ENCODE data around the gene AP2A2.

The AP2A2 gene

GRCh38 chr11:996681-997080 lies 71.0 kb downstream of the AP2A2 start:
- in situ Hi-C loops (cut with HindIII; ENCODE audit: low sequenced_read_pairs), result no loop called here
- H3K4me3 ChIP-seq (ENCODE audit: low read depth, low read length), result no peak overlapping the region
- no peak for TF ChIP-seq CTCF (IDR thresholded peaks at IDR 0.05; ENCODE audit: low read depth, low read length)
- DNase-seq (ENCODE audit: low read depth, low spot score), result no peak

GRCh38 chr11:997907-998306 lies 72.2 kb downstream of the AP2A2 start:
- in situ Hi-C loops (cut with HindIII; ENCODE audit: low sequenced_read_pairs), result no loop called here
- no peak for TF ChIP-seq CTCF (IDR thresholded peaks at IDR 0.05; ENCODE audit: low read depth, low read length)
- H3K4me3 ChIP-seq (ENCODE audit: low read depth, low read length), result no peak overlapping the region
- no peak for DNase-seq (ENCODE audit: low read depth, low spot score)

GRCh38 chr11:999009-999408 lies 73.3 kb downstream of the AP2A2 start:
- H3K4me3 ChIP-seq (ENCODE audit: low read depth, low read length), result no peak overlapping the region
- in situ Hi-C loops (cut with HindIII; ENCODE audit: low sequenced_read_pairs), result no loop called here
- no peak for DNase-seq (ENCODE audit: low read depth, low spot score)
- no peak for TF ChIP-seq CTCF (IDR thresholded peaks at IDR 0.05; ENCODE audit: low read depth, low read length)

- DNase-seq (ENCODE audit: low read depth, low spot score), result no peak
- in situ Hi-C loops (cut with HindIII; ENCODE audit: low sequenced_read_pairs), result no loop called here
- TF ChIP-seq CTCF (IDR thresholded peaks at IDR 0.05; ENCODE audit: low read depth, low read length), result no peak
- H3K4me3 ChIP-seq (ENCODE audit: low read depth, low read length), result no peak overlapping the region
Observed at GRCh38 chr11:1000357-1001278, 74.9 kb downstream of the AP2A2 start.

GRCh38 chr11:1001617-1002405 lies 76.1 kb downstream of the AP2A2 start:
- no peak for DNase-seq (ENCODE audit: low read depth, low spot score)
- in situ Hi-C loops (cut with HindIII; ENCODE audit: low sequenced_read_pairs), result no loop called here
- no peak overlapping the region for H3K4me3 ChIP-seq (ENCODE audit: low read depth, low read length)
- TF ChIP-seq CTCF (IDR thresholded peaks at IDR 0.05; ENCODE audit: low read depth, low read length), result no peak

- H3K4me3 ChIP-seq (ENCODE audit: low read depth, low read length), result no peak overlapping the region
- no peak for TF ChIP-seq CTCF (IDR thresholded peaks at IDR 0.05; ENCODE audit: low read depth, low read length)
- in situ Hi-C loops (cut with HindIII; ENCODE audit: low sequenced_read_pairs), result no loop called here
- no peak for DNase-seq (ENCODE audit: low read depth, low spot score)
Observed at GRCh38 chr11:1002406-1002984, 76.8 kb downstream of the AP2A2 start.

Data from astrocyte of the spinal cord (primary cell).